Neural cell (in vitro differentiated cells): ENCODE measurements around the gene UBE2E1.

Experiments
- EP300 ChIP-seq: fragments of 450-650 bp; conservative IDR thresholded peaks from 2 replicates; pipeline ENCODE4 v1.6.1; 2014; ENCODE audit warnings: antibody characterized with exemption, mild to moderate bottlenecking, moderate library complexity; ENCODE audit not compliant: poor library complexity, severe bottlenecking
- EZH2 ChIP-seq: fragments of 200-600, 300-800 bp; shearing (Covaris generic), sonication (generic); IDR thresholded peaks from 2 replicates; pipeline ENCODE4 v1.6.1; 2014; ENCODE audit warnings: antibody characterized with exemption, low read length, borderline replicate concordance, mild to moderate bottlenecking; ENCODE audit not compliant: insufficient read depth, poor library complexity, severe bottlenecking
- POLR2AphosphoS5 ChIP-seq: IDR thresholded peaks from 2 replicates; pipeline ENCODE4 v1.6.1; 2012
- RAD21 ChIP-seq: fragments of 450-650 bp; conservative IDR thresholded peaks from 2 replicates; pipeline ENCODE4 v1.6.1; 2014; ENCODE audit warnings: antibody characterized with exemption, mild to moderate bottlenecking, moderate library complexity
- SMC3 ChIP-seq: fragments of 450-650 bp; conservative IDR thresholded peaks from 2 replicates; pipeline ENCODE4 v1.6.1; 2014; ENCODE audit warnings: antibody characterized with exemption, mild to moderate bottlenecking, moderate library complexity; ENCODE audit not compliant: poor library complexity
- TAF1 ChIP-seq: IDR thresholded peaks from 2 replicates; pipeline ENCODE4 v1.6.1; 2012; ENCODE audit warnings: low read depth
- TF ChIP-seq, protein P1 (sequence below): fragments of 450-650 bp; IDR thresholded peaks from 2 replicates; pipeline ENCODE4 v1.5.1; 2014; ENCODE audit warnings: antibody characterized with exemption, mild to moderate bottlenecking, moderate library complexity; ENCODE audit not compliant: poor library complexity, severe bottlenecking

DNA sequence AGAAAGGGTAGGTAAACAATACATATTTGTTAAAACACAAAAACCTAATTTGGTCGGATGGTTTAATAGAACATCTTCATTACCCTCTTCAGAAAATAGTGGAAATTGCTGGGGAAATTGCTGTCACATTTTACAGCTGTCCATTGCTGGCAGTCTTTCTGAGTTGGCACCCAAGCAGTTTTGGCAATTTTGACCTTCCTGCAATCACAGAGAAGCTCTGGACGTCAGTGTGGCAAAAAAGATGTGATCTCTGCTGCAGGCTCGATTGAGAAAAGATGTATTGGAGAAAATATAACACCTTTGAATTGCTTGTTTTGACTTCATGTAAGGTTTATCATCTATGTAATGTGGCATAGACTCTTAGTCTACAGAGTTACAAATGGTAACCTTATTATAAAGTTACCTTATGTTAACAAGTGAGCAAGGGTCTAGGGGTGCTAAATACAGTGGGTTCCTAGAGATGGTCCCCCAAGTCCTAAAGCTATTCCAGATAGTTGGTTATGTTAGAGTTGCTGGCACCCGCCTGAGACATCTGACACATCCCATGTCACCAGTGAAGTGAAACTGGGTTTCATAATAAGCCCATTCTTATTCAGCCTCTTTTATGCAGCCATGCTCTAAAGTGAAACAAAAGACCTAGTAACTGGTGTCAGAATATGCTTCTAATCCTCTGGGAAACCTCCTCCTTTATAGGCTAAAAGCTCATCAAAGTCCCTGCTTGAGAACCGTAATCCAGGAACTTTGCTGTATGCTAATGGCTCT lies 14.0 kb downstream of the UBE2E1 start:
- TF ChIP-seq, protein P1, sequence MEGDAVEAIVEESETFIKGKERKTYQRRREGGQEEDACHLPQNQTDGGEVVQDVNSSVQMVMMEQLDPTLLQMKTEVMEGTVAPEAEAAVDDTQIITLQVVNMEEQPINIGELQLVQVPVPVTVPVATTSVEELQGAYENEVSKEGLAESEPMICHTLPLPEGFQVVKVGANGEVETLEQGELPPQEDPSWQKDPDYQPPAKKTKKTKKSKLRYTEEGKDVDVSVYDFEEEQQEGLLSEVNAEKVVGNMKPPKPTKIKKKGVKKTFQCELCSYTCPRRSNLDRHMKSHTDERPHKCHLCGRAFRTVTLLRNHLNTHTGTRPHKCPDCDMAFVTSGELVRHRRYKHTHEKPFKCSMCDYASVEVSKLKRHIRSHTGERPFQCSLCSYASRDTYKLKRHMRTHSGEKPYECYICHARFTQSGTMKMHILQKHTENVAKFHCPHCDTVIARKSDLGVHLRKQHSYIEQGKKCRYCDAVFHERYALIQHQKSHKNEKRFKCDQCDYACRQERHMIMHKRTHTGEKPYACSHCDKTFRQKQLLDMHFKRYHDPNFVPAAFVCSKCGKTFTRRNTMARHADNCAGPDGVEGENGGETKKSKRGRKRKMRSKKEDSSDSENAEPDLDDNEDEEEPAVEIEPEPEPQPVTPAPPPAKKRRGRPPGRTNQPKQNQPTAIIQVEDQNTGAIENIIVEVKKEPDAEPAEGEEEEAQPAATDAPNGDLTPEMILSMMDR, result no peak
- TF ChIP-seq EP300, result no peak
- TF ChIP-seq EZH2, result no peak
- TF ChIP-seq SMC3, result no peak
- no peak for TF ChIP-seq POLR2AphosphoS5
- TF ChIP-seq RAD21, result no peak
- TF ChIP-seq TAF1, result no peak
